ENCODE measurements around the gene CTIF. TPM values are rescaled to one million over a fixed set of nuclear protein-coding genes. Genes with fewer than 3 reads are reported as not detected.

The CTIF gene
- total and polyA plus RNA-seq, 12 donors, result 44.5 to 74.1 (median 58.9) TPM

- Histone ChIP-seq H3K27ac (no peak overlapping the region), H3K36me3 (peaks cover 0 to 31% (median 14%) of the 10 kb centered on the region in 9 donors), H3K4me3 (no peak overlapping the region), H3K9me3 (peaks cover 0 to 11% (median 7%) of the 10 kb centered on the region in 11 donors), H3K4me1 (peaks cover 4 to 47% (median 40%) of the 10 kb centered on the region in 9 donors), H3K27me3 (no peaks in the 10 kb centered on the region)
- WGBS, 2 donors, result 88 to 92% methylated on average over 6 of the region's 6 CpGs
- intact Hi-C loops (cut with DNase I), result loop anchor here in 8 of 10 donors (2.0 to 10.0 kb wide), 9 partner anchors 102 to 1182 kb away; no protein-coding TSS in a partner anchor
- ATAC-seq (no peak), DNase-seq (no peak)
- TF ChIP-seq CTCF (IDR thresholded peaks at IDR 0.05), result no peak
Measured at GRCh38 chr18:48672671-48673340, 134.0 kb downstream of the CTIF start.

- no peak overlapping the region for H3K4me3 ChIP-seq
- DNase-seq, result no peak
- H3K9me3 ChIP-seq, result peaks cover 0 to 11% (median 7%) of the 10 kb centered on the region in 11 donors
- H3K27me3 ChIP-seq, result no peaks in the 10 kb centered on the region
- H3K27ac ChIP-seq, result peak overlapping the region in 2 of 10 donors; percentile 1 to 57
- intact Hi-C loops (cut with DNase I), result loop anchor here in 8 of 10 donors (2.0 to 10.0 kb wide), 9 partner anchors 101 to 1181 kb away; no protein-coding TSS in a partner anchor
- no peak for TF ChIP-seq CTCF (IDR thresholded peaks at IDR 0.05)
- H3K36me3 ChIP-seq, result peaks cover 0 to 26% (median 14%) of the 10 kb centered on the region in 9 donors
- WGBS, 2 donors, result 62 to 82% methylated on average over 3 of the region's 3 CpGs
- no peak for ATAC-seq
- peaks cover 4 to 53% (median 47%) of the 10 kb centered on the region in 9 donors for H3K4me1 ChIP-seq
Measured at GRCh38 chr18:48673456-48673852, 134.6 kb downstream of the CTIF start.

GRCh38 chr18:48673853-48674721, 135.3 kb downstream of the CTIF start:
- Histone ChIP-seq H3K36me3 (peaks cover 0 to 25% (median 14%) of the 10 kb centered on the region in 9 donors), H3K9me3 (peaks cover 0 to 11% (median 7%) of the 10 kb centered on the region in 11 donors), H3K4me3 (no peak overlapping the region), H3K4me1 (peaks cover 4 to 59% (median 53%) of the 10 kb centered on the region in 9 donors), H3K27ac (peak overlapping the region in 9 of 10 donors; percentile 1 to 57 (median 19)), H3K27me3 (no peaks in the 10 kb centered on the region)
- intact Hi-C loops (cut with DNase I), result loop anchor here in 9 of 10 donors (2.0 to 10.0 kb wide), 11 partner anchors 101 to 1181 kb away; no protein-coding TSS in a partner anchor
- TF ChIP-seq CTCF (IDR thresholded peaks at IDR 0.05), result no peak
- ATAC-seq, result peak; percentile 32 to 63 (median 48)
- WGBS, 2 donors, result 62 to 71% methylated on average over 9 of the region's 9 CpGs
- DNase-seq, result peak; percentile 60 to 69

All from heart right ventricle (tissue), 16 donors.